ENCODE data around the gene MRPL9.

- TF ChIP-seq CTCF (IDR thresholded peaks at IDR 0.05), result no peak
- TF ChIP-seq POLR2A (IDR thresholded peaks at IDR 0.05), result no peak
Measured at GRCh38 chr1:151807766-151808165, 44.5 kb upstream of the MRPL9 start.
